Measurements from ENCODE around the gene EPDR1.
A peak's percentile ranks its signal among the peaks of the same experiment; 100 is the strongest.

Gene EPDR1
- long read RNA-seq, donor 1, partial matches to known transcripts: 0 of 4 reads
- long read RNA-seq, donor 1, other reads (novel, unspliced or antisense): 0 of 4 reads
- long read RNA-seq, donor 2, transcript EPDR1-201 (3 exons, 2,599 nt): major isoform, 5 of 6 reads
- long read RNA-seq, donor 2, partial matches to known transcripts: 0 of 6 reads
- long read RNA-seq, donor 2, other reads (novel, unspliced or antisense): 0 of 6 reads
- long read RNA-seq, donor 3, partial matches to known transcripts: 0 of 4 reads
- long read RNA-seq, donor 3, other reads (novel, unspliced or antisense): 0 of 4 reads
- long read RNA-seq, donor 4, transcript EPDR1-201 (3 exons, 2,599 nt): major isoform, 7 of 8 reads
- long read RNA-seq, donor 4, partial matches to known transcripts: 0 of 8 reads
- long read RNA-seq, donor 4, other reads (novel, unspliced or antisense): 0 of 8 reads
- long read RNA-seq, donor 5, partial matches to known transcripts: 0 of 5 reads
- long read RNA-seq, donor 5, other reads (novel, unspliced or antisense): 0 of 5 reads
- long read RNA-seq, donor 6, transcript EPDR1-201 (3 exons, 2,599 nt): major isoform, 6 of 8 reads
- long read RNA-seq, donor 6, partial matches to known transcripts: 0 of 8 reads
- long read RNA-seq, donor 6, other reads (novel, unspliced or antisense): 0 of 8 reads
- long read RNA-seq, donor 7, transcript EPDR1-201 (3 exons, 2,599 nt): major isoform, 5 of 9 reads
- long read RNA-seq, donor 7, partial matches to known transcripts: 0 of 9 reads
- long read RNA-seq, donor 7, other reads (novel, unspliced or antisense): 0 of 9 reads
- long read RNA-seq, donor 8, transcript EPDR1-201 (3 exons, 2,599 nt): major isoform, 11 of 12 reads
- long read RNA-seq, donor 8, partial matches to known transcripts: 0 of 12 reads
- long read RNA-seq, donor 8, other reads (novel, unspliced or antisense): 0 of 12 reads

DNA sequence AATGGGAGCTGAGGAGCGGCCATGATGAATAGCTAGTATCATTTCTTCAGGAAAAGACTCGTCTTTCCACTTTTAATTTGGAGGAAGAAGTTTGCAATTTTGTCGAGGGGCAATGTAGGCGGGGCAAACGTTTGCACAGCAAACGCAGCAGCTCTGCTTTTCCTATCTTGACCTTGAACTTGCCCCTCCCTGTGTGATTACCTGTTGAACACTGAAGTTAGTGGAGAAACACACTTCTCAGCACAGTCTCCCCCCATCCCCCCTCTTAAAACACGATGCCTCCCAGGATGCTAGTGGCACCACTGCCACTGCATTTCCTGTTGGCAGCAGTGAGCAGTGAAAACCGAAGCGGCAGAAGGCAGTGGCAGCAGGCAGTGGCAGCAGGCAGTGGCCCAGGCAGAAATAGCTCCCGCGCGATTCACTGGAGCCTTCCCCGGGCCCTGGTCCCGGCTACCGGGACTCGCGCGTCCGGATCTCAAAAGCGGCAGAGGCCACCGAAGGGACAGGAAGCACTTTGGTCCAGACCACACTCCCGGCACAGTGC, at the start of gene EPDR1:
Gene EPDR1 (plus strand): TSS at position 336 of the 544 bp plus-strand sequence. CDS start 300 bp downstream, outside the sequence.
- DNase-seq: no peak

DNA sequence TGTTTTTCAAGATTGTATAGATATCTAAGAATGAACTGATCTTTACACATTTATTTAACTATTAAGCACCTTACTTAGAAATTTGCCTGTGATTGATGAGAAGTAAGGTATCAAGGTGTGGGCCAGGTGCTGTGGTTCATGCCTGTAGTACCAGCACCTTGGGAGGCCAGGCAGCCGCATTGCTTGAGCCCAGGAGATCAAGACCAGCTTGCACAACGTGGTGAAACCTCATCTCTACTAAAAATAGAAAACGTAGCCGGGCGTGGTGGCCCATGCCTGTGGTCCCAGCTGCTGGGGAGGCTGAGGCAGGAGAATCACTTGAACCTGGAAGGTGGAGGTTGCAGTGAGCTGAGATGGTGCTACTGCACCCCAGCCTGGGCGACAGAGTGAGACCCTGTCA, 38.4 kb upstream of the EPDR1 start:
- DNase-seq: no peak

DNA sequence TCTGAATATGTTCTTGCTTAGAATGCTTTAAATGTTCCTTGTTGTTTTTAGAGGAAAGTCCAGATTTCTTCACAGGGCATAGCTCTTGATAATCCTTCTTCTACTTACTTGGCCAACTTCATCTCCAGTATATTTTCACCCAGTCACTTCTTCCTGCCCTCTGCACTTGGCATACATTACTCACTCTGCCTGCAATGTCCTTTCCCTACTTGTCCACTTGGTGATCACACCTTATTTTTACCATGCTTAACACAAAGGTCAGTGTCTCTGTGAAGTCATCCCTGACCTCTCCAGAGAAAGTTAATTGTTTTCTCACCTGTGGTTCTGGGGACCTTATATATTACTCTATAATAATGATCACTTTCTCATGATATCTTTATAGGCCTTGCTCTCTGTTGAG, 27.1 kb upstream of the EPDR1 start:
- DNase-seq: no peak

DNA sequence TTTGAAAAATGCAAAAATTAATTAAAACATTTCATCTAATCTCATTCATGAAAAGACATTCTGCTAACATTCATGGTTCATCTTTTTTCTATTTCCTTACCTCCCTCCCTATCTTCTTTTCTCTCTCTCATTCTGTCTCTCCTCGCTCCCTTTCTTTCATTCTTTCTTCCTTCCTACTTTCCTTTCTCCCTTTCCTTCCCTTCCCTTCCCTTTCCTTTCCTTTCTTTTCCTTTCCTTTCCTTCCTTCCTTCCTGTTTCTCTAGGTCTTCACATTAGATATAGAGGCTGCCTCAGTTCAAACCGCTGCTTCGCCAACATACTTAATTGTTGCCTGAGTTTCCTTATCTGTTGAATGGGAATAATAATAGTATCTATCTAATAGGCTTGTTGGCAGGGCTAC, 25.8 kb upstream of the EPDR1 start:
- no peak for DNase-seq

DNA sequence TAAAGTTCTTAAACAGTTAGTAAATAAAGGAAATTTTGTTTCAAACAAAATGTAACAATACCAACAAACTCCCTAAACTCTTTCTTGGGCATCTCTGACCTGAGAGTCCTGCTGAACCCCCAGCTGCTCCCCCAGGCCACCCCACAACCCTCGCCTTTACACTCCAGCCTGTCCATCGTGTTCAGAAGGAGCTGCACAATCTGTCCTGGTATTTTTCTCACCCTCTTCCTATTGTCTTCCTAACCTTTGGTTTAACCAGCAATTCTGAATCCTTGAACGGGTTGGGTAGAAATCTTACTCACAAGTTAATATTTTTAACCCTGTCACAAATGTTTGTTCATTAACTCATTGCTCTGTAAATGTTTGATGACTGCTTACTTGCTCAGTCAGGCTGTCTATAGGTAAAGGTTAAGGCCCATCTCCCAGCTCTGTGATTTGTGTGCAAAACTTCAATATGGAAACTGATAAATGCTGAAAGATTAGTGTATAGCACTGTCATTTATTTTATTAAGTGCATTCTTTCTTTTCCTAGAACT, 20.7 kb upstream of the EPDR1 start:
- no peak for DNase-seq

DNA sequence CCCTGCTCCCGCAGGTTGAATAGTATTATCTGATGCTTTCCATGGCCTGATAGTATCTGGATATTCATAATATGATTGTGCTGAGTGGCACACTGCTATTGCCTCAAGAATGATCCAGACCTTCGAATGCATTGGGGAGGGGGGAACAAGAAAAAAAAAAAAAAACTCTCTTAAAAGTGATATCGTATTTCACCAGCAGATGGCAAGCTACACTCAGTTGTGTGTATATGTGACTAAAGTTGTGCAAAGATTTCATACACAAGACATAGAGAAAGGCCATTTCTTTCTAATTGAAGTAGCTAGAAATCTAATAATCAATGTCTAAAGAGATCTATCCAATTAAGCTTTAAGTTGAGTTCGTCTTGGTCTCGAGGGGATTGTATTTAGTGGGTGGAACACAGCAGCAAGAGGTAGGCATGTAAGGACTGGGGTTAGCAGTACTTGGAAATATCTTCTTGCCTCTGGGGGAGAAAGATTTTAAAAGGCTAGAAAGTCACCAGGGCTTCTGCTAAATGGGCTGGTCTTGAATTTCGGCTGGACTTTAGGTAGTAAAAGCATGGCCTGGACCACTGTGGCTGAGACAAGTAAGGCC, 19.1 kb upstream of the EPDR1 start:
- peak; percentile 37 for DNase-seq

DNA sequence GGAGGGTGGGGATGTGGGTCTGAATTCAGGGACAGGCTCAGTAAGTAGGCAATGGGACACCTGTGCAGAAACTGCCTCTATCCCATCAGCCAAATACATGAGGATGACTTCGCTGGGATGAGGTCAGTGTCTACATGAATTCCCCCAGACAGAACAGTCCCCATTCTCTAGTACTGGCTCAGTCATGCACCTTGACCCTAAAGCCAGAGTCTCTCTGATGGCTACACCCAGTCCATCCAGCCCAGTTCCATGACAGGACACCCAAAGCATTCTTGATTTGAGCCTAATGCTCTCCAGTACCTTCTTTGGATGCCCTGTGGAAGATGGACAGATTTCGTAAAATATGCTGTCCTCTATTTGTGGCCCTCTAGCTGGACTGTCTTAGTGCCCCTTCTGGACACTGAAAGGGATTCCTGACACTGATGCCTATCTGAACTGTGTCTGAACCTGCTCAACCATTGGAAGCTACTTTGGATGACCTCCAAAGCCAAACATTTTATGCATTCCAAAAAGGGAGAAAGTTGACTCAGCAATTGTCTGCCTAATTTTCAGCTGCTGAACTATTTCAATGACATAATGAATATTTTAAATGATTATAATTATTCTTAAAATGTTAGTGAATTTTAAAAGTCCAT, 18.4 kb upstream of the EPDR1 start:
- DNase-seq: no peak

DNA sequence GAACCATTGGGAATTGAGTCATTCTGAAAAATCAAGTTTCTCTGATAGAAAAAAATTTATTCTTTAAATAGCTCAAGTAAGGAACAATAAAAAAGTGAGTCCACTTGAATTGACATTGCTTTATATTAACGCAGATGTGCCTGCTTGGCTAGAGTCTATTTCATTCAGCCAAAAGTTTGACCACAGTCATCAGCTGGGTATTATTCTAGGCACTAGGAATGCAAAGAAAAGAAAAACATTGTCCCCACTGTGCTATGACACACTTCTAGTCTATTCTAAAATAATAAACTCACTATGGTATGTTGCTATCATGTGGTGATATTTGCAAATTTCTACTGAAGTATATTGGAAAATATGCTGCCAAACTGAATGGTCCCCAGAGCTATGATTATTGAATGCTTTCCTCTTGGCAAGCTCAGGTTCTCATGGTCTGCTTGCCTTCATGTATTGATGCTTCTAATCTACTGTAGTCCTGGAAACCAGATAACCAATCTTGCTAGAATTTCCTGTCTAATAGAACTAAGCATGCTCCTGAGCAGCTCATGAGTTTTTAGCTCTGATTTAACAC, 12.1 kb upstream of the EPDR1 start:
- DNase-seq: no peak

DNA sequence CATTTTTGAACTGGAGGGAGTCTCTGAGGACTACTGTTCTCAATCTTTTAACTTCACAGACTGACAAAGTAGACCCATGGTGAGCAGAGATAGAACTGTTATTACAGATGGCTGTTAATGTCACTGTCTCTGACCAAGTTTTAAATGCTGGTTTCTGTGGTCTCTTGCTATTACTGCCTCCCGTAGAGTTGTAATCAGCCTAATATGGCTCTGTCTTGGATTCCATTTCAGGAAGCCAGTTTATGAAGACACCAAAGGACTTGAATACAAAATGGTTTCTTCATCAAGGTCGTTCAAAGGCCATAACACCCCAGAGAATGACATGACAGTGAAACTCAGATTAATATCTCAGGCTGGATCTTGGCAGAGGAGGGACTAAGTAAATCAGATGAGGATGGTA, 7.7 kb upstream of the EPDR1 start:
- no peak for DNase-seq

DNA sequence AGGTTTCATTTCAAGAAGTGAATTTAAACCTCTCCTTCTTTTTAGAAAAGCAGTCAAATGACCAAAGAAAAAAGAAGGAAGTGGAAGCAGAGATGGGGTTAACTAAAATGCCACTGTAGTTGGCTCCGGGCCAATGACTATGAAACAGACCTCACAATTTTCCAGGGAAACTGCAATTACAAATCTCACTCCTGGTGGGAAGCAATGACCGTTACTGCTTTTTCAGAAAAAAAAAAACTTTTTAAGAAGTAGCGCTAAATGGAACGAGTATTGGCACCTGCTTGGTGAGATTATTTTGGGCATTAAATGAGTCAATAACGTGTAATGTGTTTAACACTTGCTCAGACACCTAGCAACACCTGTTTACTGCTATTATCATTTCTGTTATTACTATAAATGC, 5.0 kb upstream of the EPDR1 start:
- DNase-seq: peak; percentile 13

DNA sequence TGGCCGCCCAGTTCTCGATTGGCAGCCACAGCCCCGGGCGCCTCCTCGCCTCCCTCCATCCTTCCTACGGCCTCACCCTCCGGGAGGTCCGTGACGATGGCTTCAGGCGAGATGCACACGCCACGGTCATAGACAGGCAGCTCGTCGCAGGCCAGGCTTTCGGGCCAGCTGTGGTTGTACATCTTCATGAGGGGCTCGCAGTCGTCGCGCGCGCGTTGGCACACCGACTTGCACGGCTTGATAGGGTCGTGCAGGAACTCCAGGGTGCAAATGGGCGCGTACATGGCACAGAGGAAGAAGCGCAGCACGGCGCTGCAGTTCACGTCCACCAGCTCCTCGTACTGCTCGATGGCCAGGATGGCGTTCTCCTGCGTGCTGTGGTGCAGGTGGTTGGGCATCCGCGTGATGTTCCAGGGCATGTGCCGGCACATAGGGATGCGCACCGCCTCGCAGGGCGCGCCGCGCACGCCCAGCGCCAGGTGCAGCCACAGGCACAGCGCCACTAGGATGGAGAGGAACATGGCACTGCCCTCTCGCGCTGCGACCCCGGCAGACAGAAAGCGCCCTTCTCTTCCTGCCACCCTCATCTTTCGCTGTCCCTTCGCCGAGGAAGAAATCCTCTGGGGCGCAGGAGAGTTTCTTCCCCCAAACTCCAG, 4.3 kb upstream of the EPDR1 start:
- no peak for DNase-seq

DNA sequence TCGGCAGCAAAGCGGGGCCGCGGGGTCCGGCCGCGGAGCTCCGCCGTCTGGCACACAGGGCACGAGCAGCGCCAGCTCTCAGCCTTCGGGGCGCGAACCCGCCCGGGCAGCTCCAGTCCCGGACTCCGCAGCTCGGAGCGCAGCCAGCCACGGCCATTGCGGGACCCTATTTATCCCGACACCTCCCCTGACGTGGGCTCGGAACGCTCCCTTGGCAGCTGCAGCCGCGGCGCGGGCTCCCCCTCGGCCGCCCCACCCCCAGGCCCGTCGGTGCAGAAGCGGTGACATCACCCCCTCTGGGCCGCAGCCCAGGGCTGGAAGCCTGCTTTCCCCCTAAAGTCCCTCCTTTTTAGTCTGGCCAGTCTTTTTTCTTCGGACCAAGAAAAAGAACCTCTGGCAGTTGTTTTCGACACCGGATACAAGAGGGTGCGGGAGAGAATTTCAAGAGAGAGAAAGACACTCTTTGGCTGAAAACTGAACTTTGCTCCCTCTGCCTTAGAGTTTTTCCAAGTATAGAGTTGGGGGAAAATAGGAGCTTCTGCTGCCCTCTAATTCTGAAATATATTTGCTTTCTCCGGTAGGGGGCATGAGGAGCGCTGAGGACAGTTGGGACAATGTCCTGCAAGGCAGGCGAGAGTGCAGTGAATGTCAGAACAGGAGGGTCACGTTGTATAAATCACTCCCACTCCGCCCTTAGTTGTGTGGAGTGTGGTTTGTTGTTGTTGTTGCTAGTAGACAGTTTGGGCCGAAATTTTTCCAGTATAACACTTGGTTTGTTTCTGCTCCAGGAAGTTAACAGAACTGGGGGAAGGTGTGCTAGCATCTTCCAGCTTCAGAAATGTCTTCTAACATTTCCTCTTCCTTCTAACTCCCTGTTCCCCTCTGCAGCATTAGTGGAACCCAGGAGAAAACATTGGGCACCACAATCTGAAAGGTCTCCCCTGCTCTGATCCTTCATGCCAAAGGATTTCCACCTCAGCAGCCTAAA, 3.5 kb upstream of the EPDR1 start, which contains the start of gene SFRP4:
Gene SFRP4 (minus strand): TSS at position 145 of the 988 bp plus-strand sequence. CDS start 280 bp downstream, outside the sequence.
- peak; percentile 84 for DNase-seq

DNA sequence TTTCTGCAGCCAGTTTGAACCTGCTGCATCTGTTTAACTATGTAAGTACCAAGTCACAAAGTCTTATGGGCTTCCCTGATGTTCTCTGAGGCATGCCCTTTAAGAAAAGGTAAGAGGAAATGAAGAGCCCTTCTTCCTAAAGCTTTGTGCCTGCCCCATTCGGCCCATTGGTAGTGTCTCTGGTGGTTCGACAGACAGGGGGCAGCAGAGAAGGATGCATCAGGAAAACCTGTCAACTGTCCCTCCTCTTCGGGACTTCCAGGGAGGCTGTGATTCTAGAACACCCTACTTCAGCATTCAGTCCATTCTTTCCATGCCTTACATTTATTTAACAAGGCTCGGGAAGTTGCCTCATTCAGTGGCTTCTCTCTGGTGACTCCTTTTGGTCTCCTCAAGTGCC, 1.9 kb upstream of the EPDR1 start:
- no peak for DNase-seq

DNA sequence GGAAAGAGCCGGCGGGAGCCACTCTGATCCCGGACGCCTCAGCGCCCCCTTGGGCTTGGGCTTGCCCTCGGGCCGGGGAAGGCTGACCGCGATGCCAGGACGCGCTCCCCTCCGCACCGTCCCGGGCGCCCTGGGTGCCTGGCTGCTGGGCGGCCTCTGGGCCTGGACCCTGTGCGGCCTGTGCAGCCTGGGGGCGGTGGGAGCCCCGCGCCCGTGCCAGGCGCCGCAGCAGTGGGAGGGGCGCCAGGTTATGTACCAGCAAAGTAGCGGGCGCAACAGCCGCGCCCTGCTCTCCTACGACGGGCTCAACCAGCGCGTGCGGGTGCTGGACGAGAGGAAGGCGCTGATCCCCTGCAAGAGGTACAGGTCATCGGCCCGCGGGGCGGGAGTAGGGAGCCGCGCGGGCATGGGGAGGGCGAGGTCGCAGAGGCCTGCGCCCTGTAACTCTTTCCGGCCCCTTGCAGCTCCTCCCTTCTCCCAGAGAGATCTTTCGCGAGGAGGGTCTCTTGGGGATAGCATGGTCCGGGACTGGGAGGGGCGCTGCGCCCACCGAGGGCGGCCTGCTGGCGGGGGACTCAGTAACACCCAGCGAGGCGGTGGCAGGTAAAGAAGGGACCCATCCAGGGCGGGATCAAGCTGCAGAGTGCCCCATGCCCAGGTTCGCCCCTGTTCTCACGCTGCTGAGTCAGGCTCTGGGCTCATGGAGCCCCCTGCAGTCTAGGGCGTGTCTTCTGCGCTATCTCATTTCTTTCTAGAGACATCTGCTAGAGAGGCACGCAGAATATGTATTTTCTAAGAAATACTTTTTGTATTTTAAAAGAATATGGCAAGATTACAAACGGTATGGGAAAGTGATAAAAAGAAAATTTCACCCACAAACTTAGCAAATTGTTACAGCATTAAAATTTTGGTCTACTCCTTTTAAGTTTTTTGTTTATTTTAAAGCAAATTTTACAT, 687 bp downstream of the EPDR1 start:
- DNase-seq: peak; percentile 93

DNA sequence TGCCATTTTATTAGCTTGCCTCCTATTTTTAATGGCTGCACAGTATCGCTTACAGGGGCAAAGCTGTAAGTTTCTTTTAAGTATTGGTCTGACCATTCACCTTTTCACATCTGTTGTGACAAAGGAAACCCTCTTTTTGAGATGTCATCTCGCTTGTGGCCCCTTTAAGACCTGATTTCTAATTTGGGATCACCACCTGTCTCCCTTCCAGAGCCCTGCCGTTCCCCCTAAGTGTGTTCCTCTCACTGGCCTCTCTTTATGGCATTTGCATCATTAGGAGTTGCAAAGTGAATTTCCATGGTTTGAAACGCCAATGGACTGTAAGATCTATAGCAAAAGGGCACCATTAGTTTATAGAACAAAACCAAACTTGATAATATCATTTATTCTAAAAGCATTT, 1.4 kb downstream of the EPDR1 start:
- no peak for DNase-seq

DNA sequence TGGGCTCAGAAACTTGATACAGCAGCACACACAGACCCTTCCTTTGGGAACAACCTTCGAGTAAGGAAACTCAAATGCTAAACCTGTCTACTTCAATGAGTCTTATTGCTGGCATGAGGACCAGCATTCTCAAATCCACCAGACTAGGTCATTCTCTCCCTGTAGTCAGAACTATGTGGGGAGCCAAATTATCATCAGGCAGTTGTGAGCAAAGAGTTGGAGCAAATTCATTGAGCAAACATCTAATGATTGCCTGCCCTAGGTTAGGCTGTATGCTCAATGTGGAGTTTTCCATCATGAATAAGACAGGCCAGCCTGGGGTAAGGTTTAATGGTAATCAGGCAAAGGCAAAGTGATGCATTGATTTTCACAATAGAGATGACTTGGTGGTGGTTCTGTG, 3.6 kb downstream of the EPDR1 start:
- no peak for DNase-seq

DNA sequence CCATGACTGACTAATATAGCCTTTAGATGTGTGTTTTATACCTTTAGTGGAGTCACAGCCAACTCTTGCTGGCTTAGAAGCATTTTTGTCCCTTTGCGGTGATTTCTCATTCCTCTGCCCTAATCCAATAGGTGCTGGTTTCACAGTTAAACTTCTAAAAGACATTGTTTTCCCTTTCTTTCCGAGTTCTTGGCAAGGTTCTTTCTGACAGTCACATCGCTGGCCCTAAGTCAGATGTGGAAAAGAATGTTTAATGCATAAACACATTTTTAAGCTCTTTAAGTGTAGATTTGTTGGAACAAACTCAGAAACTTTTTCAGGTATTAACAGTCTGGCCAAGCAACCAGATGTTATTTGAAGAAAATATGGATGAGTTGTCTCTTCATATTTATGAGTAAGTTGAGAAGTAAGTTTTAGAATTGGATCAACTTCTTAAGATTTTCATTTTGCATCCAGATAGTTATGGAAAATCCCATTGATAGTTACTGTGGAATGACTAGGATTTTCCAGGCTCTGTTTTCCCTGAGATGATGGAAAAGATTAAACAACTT, 4.1 kb downstream of the EPDR1 start:
- DNase-seq: no peak

DNA sequence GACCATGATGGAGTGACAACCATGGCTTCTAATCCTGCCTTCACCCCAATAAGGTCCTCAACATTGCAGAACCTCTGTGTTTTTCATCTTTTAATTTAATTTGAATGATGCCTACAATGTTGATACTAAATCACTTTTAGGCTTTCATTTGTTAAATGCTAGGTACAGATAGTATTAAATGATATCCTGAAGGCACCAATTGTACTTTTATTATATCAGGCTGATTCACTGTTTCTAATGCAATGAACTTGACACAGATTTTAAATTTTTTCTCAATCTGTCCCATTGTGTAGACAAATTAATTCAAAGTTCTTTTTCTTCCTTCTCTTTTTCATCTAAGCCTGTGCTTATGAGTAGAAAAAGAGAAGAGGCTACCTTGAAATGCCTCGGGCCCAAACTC, 5.2 kb downstream of the EPDR1 start:
- DNase-seq: no peak
